GM18909 (cell line): ENCODE results near the gene AVPR2.

Source experiments
- ATAC-seq: cut with Tn5 transposase; IDR thresholded peaks from one replicate; pipeline ENCODE4 v1.9.1; 2021; ENCODE audit warnings: mild to moderate bottlenecking; ENCODE audit not compliant: unreplicated experiment, poor library complexity

The AVPR2 gene

DNA sequence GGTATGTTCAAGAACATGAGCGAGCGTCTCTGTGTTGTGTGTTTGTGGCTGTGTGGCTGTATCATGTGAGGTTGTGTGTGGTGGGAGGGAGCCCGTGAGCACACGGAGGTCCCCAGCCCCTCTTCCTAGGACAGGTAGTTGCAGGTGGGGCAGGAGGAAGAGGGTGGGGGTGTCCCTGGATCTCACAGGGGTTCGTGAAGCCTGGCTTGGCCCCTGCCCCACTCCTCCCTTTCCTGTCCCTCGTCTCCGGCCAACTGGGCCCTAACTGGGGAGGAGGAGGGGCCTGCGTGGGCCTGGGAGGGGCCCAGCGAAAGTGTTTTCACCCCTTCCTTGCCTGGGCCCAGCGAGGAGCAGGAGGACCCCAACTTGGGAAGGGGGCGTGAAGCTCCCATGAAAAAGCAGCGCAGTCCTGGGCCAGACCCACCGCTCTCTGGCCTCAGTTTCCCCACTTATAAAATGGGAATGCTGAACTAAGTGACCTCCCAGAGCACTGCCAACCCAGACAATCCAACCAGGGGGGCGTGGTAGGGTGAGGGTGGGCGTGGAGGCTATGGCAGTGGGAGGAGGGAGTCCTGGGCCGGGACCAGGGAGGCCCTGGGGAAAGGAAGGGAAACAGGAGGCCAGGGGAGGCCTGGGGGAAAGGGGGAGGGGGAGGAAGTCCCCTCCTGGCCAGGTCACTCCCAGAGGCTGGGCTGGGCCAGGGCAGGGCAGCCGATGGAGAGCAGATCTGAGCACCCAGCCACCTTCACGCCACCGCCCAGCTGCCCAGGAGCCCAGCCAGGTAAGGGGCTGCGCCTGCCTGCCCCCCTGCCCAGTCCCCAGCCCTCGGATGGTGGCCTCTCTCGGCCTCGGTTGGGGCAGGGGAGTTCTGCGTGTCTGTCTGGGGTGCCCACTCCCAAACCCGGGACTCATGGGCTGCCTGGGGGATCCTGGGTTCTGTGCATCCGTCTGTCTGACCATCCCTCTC is at the start of gene AVPR2:
AVPR2 (plus strand) TSS at position 683 of the 967 bp plus-strand sequence. CDS start 473 bp downstream, outside the sequence.
- ATAC-seq, result no peak

DNA sequence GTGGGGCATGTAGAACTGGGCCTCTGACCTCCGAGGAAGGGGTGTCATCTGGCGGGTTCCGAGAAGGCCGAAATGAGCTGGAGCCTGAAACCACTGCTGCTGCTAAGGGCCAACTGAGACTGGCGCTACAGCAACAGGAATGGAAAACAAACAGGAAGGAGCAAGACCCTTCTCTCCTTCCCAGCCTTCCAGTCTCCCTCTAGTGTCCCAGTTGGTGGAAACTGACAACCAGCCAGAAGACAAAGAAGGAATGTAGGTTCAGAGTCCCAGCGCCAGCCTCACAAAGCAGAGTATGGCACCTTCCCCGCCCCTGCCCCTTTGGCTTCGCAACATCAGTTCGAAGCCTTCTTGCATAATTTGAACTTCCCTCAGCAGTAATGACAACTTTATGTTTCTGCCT is 49.8 kb upstream of the AVPR2 start:
- no peak for ATAC-seq

DNA sequence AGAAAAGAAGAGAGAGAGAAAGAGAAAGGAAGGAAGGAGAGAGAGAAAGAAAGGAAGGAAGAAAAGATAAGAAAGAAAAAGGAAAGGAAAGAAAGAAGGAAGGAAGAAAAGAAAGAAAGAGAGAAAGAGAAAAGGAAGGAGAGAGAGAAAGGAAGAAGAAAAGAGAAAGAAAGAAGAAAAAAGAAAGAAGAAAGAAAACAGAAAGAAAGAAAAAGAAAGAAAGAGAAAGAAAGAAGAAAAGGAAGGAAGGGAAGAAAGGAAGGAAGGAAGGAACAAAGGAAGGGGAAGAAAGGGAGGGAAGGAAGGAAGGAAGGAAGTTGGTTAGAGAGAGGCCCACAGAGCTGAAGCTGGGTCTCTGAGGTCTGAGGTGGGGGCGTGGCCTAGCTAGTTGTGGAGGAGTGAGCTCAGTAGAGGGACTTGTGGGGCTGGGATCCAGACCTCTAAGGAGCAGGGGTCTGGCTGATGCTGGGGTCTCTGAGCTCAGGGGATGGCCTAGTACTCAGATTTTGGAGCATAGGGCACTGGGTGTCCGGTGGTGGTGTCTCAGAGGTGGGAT is 47.0 kb upstream of the AVPR2 start:
- ATAC-seq, result no peak

DNA sequence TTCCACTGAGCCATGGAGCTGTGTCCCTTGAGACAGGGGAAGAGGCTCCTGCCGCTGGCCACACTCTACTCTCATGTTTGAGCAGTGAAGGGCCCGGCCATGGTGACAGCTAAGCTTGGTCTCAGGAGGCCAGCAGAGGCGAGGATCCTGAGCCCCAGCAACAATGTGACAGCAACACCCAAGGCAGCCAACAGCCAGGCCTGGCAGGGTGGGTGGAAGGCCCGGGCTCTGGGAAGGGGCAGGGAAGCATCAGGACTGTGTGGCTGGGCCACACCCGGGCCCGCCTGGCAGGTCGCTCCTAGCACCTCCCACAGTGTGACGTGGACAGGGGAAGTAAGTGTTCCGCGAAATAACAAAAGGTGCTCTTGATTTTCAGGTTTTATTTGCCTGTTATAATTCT is 43.3 kb upstream of the AVPR2 start:
- no peak for ATAC-seq

DNA sequence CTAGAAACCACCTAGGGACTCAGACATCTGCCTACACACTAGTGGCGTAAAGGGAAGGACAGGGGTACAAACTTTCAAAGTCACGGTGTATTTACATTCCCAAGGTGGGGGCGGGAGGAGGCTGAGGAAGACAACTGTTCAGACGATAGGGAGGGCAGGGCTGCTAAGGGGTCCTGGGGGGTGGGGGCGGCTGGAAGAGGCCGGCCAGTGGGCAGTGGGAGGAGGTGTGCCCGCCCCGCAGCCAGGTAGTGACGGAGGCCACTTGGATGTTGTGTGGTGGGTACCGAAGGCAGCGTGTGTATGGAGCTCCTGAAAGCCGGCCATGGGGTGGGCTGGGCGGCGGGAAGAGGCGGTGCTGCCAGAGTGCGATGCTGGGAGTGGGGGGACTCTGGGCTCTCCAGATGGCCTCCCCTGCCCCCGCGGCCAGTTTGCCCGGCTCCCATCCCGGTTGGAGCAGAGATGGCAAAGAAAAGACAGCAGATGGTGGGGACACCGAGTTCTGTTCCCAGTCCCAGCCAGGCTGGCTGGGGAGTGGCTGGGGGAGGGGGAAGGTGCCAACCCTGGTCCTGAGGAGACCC is 42.7 kb upstream of the AVPR2 start:
- no peak for ATAC-seq

DNA sequence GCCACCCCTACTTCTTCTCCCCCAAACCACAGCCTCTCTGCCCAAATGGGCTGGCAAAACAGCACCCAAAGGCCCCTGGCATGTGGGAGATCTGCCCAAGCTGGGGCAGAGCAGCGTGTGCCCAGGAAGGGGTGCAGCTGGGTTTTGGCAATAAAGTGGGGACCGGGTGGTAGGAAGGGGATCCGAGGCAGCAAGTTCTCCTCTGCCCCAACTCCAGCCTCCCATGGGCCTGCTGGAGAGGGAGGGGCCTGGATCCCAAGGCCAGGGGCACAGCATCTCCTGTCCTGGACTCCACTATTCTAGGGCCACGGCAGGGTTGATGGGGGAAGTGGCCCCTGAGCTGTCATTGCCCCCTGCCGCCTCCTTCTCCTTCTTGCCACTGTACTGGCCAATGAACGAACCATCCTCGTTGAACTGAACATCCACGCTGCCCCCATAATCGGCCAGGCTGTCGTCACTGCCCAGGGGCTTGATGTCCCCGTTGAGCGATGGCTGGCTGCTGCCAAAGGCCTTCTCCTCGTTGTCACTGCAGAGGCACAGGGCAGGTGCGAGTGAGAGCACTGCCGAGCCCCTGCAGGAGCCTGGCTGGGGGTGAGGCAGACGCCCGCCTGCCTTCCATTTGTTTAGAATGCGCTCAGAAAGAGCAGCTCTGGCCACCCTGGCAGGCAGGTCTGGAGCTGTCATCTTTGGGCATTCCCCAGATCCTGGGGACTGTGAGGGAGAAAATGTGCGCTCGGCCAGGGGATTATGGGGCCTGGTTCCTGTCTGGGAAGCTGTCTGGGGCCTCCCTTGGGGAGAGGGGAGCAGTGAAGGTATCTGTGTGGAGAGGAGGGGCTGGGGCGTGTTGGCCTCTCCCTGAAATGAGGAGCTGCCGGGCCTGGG is 41.9 kb upstream of the AVPR2 start:
- no peak for ATAC-seq

DNA sequence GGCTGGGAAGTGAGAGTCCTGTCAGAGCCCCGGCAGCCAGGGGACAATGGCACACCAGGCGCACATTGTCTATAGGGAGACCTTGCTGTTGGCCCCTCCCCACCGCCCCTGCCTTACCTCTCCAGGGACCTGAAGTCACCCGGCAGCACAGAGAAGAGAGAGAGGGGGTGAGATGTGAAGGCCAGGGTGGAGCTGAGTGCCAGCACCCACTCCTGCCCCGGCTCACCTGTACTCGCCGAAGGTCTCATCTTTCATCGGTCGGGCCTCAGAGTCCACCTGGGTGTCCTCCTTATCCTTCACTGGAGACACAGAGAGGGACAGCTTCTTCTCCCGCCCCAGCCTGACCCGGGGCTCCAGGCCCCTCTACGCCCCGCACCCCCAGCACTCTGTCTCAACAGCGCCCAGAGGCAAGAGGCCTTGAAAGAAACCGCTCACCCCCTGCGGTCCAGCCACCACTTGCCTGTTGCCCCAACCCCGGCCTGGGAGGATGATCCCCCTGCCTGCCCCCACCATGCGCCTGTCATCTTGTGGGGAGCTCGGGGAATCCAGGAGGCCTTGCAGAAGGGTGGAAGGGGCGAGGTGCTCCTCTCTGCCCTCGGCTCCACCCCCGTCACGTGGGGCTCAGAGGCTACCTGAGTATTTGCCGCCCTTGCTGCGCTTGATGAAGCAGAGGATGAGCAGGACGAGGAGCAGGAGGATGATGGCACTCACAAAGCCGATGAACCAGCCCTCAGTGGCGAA is 41.1 kb upstream of the AVPR2 start:
- no peak for ATAC-seq

DNA sequence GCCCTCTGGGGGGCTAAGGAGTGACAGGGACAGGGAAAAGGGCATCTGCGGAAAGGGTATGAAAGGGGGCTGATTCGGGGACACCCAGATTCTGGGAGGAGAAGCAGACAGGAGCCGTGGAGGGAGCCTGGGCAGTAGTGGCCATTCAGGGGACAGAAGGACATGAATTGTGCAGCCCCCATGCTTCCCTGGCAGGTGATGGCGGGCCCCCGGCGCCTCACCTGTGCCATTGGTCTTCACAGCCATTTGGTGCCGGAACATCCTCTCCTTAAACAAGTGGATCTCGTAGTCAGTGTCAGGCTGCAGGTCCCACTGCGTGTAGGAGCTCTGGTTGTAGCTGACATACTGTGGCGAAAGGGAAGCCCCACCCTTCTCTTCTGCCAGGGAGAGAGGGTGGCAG is 40.4 kb upstream of the AVPR2 start:
- no peak for ATAC-seq

DNA sequence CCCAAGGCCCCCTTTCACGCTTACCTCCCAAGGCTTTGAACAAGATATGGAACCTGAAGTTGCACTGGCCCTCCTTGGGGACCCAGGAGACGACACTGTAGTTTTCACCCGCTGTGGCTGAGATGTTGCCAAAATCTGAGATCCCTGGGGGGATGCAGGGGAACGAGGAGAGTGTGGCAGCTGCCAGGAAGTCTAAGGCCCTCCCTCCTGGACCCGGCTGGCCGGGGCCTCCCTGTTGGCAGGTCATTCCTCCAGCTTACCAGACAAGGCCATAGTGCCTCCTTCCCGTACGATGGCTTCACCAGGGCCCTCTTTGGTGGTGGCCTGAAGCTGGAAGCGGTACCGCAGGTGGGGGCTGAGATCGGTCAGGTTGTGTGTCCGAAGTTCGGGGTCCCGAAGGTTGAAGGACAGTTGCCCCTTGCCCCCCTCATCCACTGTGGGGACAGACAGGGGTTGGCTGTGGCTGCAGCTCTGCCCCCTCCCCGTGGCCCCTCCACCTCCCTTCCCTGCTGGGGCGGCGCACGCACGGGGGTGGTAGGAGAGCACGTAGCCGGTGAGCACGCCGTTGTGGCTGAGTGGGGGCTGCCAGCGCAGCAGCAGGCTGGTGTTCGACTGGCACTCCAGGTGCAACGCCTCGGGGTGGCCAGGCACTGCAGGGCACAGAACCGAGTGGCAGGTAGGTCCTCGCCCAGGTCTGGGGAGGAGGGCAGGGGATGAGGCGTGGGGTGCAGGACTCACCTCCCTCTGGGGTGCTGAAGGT is 39.7 kb upstream of the AVPR2 start:
- no peak for ATAC-seq

DNA sequence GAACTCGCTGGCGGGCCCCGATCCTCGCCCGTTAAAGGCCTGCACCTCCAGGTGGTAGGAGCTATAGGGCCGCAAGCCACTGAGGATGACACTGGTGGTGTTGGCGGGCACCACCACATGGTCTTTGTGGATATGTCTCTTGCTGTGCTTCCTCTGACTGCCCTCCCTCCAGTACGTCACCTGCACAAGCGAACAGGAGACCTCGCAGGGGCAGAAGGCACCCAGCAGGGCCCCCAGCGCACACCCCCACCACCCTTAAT is 39.2 kb upstream of the AVPR2 start:
- ATAC-seq, result no peak

DNA sequence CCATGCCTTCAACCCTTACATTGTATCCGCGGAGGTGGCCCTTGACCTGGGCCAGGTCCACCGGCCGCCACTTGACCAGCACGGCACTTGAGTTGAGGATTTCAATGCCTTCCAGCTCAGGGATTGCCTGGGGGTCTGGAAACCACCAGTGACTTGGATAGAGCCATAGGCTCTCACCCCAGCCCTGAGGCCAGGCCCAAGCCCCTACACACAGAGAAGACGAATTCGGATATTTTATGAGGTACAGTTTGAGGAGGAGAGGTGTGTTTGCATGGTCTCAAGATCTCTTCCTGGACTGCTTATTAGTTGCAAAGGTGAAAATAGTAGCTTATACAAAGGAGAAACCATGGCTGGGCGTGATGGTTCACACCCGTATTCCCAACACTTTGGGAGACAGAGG is 38.8 kb upstream of the AVPR2 start:
- no peak for ATAC-seq

DNA sequence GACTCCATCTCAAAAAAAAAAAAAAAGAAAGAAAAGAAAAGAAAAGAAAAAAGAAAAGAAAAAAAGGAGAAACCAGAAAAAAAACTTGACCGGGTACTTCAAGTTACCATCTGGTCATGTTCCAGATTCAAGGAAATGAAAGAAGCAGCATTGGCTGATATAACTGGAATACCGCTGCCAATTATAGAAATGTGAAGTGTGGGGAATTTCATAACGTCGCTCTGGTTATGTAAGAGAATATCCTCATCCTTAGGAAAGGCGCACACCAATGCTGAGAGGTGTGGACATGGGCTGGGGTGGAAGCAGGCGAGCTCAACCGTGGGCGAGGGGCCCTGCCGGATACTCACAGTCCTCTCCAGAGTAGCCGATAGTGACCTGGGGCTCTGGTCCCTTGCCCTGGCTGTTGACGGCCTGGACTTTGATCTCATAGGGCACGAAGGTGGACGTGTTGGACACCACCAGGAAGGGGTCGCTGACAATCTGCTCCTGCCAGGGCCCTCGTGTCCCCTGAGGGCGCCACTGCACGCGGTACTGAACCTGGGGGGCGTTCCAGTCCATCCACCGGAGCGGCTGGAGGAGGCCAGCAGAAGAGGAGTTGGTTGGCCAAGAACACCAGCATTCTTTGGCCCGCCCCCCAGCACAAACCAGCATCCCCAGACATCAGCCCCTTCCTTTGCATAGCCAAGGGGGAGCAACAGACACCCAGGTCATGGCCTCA is 38.0 kb upstream of the AVPR2 start:
- no peak for ATAC-seq

DNA sequence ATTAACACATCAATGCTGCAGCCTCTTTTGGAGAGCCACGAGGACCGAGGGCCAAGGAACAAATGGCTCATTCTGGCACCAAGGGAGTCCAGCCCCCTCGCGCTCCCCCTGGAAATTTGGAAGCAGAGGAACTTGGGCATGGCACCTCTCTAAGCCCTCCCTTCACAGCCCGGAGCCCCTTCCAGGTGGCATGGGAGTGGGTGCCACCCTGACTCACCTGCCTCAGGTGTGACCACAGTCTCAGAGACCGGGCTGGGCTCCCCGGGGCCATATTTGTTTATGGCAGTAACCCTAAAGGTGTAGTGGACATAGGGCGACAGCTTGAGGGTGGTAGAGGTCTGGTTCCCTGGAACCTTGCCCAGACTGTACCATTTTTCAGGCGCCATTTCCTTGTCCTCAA is 37.3 kb upstream of the AVPR2 start:
- ATAC-seq, result no peak

DNA sequence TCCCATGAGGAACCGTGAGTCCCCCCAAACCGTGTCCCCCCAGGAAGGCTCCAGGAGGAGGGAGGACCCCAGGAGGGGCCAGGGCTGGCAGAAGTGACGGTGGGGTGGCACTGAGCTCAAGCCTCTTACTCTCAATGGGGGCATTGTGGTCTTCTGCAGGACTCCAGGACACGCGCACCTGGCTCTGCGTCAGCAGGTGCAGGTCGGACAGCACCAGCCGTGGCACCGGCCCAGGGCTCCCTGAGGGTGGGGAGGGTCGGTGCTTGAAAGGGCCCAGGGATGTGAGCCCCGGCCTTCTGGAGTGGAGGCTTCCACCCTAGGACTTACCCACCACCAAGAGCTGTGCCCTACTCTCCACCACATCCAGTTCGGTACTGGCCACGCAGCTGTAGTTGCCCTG is 36.8 kb upstream of the AVPR2 start:
- ATAC-seq, result no peak

DNA sequence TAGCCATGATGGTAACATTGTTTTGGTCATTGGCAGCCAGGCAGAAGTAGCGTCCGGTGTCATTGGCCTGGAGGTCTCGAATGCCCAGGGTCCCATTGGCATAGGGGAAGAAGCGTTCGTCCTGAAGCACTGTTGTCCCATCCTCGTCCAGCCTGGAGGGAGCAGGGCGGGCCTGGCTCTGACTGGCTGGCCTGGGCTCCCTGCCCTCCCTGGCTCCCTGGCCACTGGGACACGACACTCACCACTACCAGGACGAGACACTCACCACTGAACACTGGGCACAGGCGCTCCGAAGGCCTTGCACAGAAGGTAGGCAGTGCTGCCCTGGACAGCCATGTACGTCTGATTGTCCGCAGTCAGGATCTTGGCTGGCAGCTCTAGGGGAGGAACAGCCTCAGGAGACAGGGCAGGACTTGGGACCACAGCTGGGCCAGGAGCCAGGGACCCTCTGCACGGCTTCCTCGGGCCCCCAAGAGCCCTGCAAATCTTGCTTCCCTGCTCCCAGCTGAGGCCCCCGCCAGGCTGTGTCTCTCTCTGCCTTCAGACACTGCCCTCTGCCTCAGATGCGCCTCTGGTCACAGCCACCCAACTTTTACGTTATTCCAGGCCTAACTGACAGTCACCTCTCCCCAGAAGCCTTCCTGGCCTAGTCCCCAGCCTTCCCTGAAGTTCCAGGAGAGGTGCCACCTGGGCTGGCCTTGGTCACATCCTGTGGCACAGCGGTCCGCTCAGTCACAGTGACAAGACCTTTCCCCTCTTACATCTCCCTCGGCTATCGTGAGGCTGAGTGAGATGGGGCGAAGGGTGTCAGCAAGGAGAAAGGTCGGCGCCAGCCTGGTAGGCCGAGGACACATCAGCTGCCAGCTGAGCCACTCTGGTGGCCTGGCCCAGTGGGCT is 35.6 kb upstream of the AVPR2 start:
- ATAC-seq, result no peak

DNA sequence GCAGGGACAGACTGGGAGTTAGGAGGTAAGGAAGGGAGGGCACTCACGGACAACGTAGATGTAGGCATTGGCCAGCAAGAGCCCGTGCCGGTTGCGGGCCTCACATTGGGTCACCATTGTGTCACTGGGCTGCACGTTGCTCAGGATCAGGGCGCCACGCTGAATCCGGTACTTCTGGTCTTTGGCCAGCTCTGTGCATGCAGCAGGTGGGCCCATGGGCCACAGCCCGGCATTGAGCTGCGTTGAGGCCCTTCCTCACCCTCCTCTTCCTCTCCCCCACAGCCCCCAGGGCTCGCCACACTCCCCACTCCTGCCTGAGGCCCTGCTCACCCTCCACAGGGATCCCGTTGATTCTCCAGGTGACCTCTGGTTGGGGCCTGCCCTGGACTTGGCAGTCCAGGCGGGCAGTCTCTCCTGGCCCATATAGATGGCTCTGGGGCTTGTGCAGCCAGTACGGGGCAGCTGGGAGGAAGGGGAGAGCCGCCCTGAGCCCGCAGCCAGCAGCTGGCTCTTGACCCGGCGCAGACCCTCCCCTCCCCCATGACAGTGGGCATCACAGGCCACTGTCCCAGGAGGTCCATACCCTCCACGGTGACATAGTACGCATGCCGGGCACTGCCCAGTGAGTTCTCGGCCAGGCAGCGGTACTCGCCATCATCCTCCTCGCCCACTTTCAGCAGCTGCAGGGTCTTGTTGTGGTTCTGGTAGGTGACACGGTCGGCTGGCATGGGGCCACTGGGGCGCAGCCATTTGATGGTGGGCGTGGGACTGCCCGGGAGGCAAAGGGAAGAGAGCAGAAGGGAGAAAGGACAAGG is 34.8 kb upstream of the AVPR2 start:
- ATAC-seq, result no peak

DNA sequence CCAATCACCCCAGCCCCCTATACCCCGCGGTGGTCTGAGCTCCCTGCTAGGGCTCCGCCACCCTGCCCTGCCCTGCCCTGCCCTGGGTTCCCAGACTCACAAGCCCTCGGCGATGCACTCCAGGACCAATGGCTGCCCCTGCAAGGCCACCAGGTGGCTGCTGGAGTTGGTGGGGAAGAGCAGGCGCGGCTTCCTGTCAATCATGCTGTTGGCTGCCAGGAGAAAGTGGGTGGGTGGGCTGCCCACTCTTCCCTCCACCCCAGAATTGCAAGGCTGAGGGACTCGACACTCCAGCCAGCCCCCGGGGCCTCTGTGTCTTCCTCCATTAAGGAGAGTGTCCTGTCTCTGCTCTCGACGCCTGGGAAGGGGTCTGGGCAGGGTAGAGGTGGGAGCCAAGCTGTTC is 34.2 kb upstream of the AVPR2 start:
- ATAC-seq, result no peak
